Measurements from ENCODE around the gene SELENOS.
A peak's percentile ranks its signal among the peaks of the same experiment; 100 is the strongest.

The SELENOS gene

GRCh38 chr15:101251830-101252820 is 25.2 kb downstream of the SELENOS start, which contains the start of gene CHSY1:
Gene CHSY1, minus strand, starts transcription at chr15:101252048. Its CDS starts 592 bp downstream, at chr15:101251456.
- Histone ChIP-seq H3K36me3 (ENCODE audit: insufficient read depth, low read length) (peaks cover 6% of the 10 kb centered on the region; the same call in 1 of the 2 replicates), H2AFZ (ENCODE audit: low read length) (peak within 1 kb of the TSS; percentile 6; the same call in 1 of the 2 replicates), H3K9me3 (ENCODE audit: low read length) (no peaks in the 10 kb centered on the region), H3K79me2 (ENCODE audit: insufficient read depth, low read length) (no peaks in the 10 kb centered on the region), H3K4me2 (ENCODE audit: low read length) (peak within 1 kb of the TSS; percentile 89), H3F3A (ENCODE audit: insufficient read depth, low read length) (no peaks in the 10 kb centered on the region), H3K4me1 (ENCODE audit: insufficient read depth, low read length, severe bottlenecking) (peaks cover 19% of the 10 kb centered on the region), H3K9me2 (ENCODE audit: low read depth, low read length) (no peaks in the 10 kb centered on the region), H3K9ac (ENCODE audit: low read length) (peak within 1 kb of the TSS; percentile 63), H3K27me3 (ENCODE audit: insufficient read depth, low read length) (peaks cover 4% of the 10 kb centered on the region), H3K4me3 (ENCODE audit: low read depth, low read length, poor library complexity, severe bottlenecking) (peak within 1 kb of the TSS; percentile 79), H4K20me1 (ENCODE audit: insufficient read depth, low read length) (no peaks in the 10 kb centered on the region), H3K27ac (ENCODE audit: low read depth, low read length, poor library complexity, severe bottlenecking) (no peak within 1 kb of the TSS)
- peak; percentile 10; the same call in 1 of the 2 replicates for TF ChIP-seq CTCF (IDR thresholded peaks at IDR 0.05; ENCODE audit: low read length)
- TF ChIP-seq EZH2 (IDR thresholded peaks at IDR 0.05; ENCODE audit: borderline replicate concordance, low read length): no peak

GRCh38 chr15:101250873-101251829 is 26.1 kb downstream of the SELENOS start:
- Histone ChIP-seq H3K9ac (ENCODE audit: low read length) (peak overlapping the region; percentile 63), H4K20me1 (ENCODE audit: insufficient read depth, low read length) (no peaks in the 10 kb centered on the region), H3K36me3 (ENCODE audit: insufficient read depth, low read length) (peaks cover 6% of the 10 kb centered on the region; the same call in 1 of the 2 replicates), H3K4me1 (ENCODE audit: insufficient read depth, low read length, severe bottlenecking) (peaks cover 27% of the 10 kb centered on the region), H3K9me2 (ENCODE audit: low read depth, low read length) (no peaks in the 10 kb centered on the region), H3K9me3 (ENCODE audit: low read length) (no peaks in the 10 kb centered on the region), H2AFZ (ENCODE audit: low read length) (no peak overlapping the region), H3K79me2 (ENCODE audit: insufficient read depth, low read length) (no peaks in the 10 kb centered on the region), H3K4me2 (ENCODE audit: low read length) (peak overlapping the region; percentile 89), H3K4me3 (ENCODE audit: low read depth, low read length, poor library complexity, severe bottlenecking) (peak overlapping the region; percentile 79), H3K27me3 (ENCODE audit: insufficient read depth, low read length) (peaks cover 4% of the 10 kb centered on the region), H3K27ac (ENCODE audit: low read depth, low read length, poor library complexity, severe bottlenecking) (no peak overlapping the region), H3F3A (ENCODE audit: insufficient read depth, low read length) (no peaks in the 10 kb centered on the region)
- TF ChIP-seq CTCF (IDR thresholded peaks at IDR 0.05; ENCODE audit: low read length) (no peak), EZH2 (IDR thresholded peaks at IDR 0.05; ENCODE audit: borderline replicate concordance, low read length) (no peak)

DNA sequence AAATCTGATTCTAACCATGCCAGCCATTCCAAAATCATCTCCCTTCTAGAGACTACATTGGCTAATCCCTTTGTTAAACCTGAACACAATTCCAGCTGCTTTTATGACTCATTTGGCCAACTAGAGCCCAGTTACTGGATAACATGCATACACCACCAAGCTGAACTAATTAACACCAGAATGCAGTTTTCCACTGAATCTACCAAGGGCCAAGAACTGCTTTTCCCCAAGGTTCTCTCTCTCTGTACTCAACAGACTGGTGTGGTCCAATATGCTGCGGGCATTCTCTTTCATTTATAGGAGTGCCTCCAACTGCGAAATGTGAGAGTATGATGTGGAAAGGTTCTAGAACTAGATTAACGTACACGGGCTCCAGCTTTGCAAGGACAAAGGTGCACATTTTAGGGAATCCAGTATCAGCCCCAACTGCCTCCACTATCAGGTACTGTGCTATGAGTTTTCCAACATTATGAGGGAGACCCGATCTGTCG is 26.9 kb downstream of the SELENOS start:
- Histone ChIP-seq H3K27me3 (ENCODE audit: insufficient read depth, low read length) (peaks cover 4% of the 10 kb centered on the region), H3K4me2 (ENCODE audit: low read length) (peak overlapping the region; percentile 89), H3K27ac (ENCODE audit: low read depth, low read length, poor library complexity, severe bottlenecking) (no peak overlapping the region), H4K20me1 (ENCODE audit: insufficient read depth, low read length) (no peaks in the 10 kb centered on the region), H3K79me2 (ENCODE audit: insufficient read depth, low read length) (no peaks in the 10 kb centered on the region), H2AFZ (ENCODE audit: low read length) (no peak overlapping the region), H3K4me1 (ENCODE audit: insufficient read depth, low read length, severe bottlenecking) (peaks cover 27% of the 10 kb centered on the region), H3K9me2 (ENCODE audit: low read depth, low read length) (no peaks in the 10 kb centered on the region), H3K9ac (ENCODE audit: low read length) (peak overlapping the region; percentile 63; the same call in 1 of the 2 replicates), H3K4me3 (ENCODE audit: low read depth, low read length, poor library complexity, severe bottlenecking) (peak overlapping the region; percentile 72), H3F3A (ENCODE audit: insufficient read depth, low read length) (no peaks in the 10 kb centered on the region), H3K9me3 (ENCODE audit: low read length) (no peaks in the 10 kb centered on the region), H3K36me3 (ENCODE audit: insufficient read depth, low read length) (peaks cover 6% of the 10 kb centered on the region; the same call in 1 of the 2 replicates)
- TF ChIP-seq CTCF (IDR thresholded peaks at IDR 0.05; ENCODE audit: low read length) (no peak), EZH2 (IDR thresholded peaks at IDR 0.05; ENCODE audit: borderline replicate concordance, low read length) (no peak)
